Hematopoietic multipotent progenitor cell treated with erythropoietin and hydrocortisone succinate and interleukin-3 and kit ligand, for 6 days (in vitro differentiated cells): Measurements from ENCODE around the gene RRBP1.

Source experiments
- DNase-seq: peaks from one replicate; pipeline ENCODE4 v3.0.0-alpha.2; 2015

RRBP1 gene

DNA sequence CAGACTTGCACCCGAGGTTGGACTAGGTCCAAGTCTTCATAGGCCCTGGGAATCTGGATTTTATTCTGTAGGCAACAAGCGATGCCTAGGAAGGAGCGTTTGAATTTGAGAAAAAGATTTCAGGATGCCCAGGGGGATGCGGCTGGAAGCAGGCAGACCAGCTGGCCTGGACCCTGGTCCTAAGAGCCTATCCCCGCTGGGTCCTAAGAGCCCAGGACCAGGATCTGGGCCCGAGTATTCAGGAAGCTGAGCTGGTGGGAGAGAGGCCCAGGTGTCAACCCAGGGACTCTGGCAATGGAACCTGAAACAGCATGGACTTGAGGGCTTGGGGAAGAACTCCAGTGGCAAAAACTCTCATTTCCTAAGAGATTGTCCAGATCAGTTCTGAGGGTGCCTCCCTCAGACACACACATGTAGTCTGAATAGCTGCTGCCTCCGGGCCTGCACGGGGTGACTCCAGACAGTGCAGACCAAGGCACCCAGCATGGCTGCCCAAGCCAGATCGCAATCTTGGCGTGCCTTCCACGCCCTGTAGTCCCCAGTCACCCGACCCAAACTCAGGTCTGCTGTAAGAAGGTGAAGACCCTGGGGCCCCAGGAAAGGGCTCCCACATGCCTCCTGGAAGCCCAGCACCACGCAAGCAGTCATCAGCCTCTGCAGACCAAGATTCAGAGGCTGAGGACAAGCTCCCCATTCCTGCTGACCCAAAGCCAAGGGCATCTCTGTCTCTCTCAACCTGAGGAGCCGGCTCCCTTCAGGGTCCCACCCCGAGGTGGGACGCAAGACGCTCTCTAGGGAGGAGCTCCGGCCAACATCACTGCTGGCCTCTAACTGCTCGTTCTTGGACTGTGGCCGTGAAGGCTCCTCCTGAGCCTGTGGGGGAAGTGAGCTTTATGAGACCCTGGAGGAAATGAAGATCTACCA lies 34.4 kb downstream of the RRBP1 start:
- no peak for DNase-seq

DNA sequence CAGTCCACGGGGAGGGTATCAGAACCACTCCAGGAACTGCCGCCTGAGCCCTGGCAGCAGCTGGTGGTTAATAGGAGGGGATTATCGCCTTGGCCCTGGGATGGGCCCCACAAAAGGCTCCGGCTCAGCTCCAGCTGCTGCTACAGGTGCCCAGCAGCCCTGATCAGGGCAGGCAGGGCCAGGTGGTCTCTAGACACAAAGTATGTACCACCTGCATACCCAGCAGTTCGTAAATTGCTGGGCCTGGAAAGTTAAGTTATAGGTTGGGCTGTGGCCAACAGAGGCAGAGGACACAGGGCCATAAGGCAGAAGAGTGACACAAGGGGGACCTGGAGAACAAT lies 35.1 kb downstream of the RRBP1 start:
- no peak for DNase-seq

DNA sequence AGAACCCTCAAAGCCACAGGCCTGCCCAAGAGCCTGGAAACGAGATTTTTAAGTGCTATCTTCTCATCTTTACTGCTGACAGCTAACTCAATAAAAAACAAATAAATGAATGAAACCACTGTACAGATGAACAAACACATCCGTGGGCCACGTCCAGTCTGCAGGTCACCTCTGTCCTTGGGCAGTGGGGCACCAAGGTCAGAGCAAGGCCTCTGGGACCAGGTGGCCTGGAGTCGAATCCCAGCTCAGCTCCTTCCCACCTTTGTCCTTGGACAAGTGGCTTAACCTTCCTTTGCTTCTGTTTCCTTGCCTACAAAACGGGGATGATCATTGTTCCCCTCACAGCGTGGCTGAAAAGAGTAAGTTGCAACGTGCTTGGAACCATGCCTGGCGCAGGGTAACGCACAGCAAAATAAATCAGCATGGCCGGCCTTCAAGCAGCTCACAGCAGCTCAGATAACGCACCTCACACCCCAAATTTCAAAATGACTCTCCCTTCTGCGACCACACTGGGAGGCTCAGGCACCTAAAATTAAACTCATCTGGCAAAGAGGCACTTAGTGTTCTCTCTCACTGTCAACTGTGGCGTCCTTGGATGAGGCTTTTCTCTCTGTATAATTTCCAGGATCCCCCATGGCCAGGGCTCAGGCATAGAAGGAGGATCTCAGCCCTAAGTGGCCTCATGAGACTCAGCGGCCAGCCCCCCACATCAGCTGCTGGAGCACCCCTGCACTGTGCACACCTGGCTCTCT lies 35.7 kb downstream of the RRBP1 start:
- no peak for DNase-seq

DNA sequence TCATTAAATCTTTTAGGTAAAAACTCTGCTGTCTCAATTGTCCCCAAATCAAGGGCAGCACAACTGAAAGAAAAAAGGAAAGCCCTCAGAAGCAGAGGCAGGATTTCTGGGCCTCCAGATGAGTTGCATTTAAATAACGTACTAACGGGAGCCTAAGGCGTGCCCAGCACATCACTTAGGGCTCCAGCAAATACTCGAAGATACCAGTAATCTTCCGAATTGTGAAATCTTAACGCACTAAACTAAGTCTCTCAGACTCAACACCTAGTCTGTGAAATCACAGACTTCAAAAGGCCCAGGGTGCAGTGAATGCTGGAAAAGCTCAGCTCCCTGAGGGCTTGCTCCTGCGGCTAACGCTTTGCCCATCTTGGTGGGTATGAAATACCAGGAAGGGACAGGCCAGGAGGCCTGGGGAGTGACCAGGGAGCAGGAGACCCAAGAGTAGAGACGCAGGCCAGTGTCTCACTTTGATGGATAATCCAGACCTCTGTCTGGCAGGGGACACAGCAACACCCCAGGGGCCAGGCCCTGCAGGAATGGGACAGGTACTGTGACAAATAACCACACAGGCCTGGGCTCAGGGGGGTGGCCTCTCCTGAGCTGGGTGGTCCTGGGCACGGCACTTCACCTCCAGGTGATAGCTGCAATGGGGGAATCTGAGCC lies 36.4 kb downstream of the RRBP1 start:
- no peak for DNase-seq

DNA sequence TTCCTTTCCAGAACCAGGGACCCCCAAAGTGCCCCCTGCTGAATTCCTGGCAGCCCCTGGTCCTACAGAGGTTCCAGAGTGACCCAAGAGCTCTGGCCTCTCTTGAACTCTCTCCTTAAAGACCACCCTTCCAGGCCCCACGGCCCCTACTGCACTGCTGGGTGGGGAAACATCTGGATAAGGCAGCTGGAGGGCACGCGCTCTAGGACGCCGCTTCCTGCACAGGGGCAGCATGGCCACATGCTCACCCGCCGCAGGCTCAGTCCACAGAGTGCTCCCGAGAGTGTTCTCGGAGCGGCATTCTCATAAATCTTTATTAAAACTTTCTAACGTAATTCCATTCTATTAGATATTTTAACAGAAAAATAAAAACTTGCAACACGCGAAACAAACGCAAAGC lies 37.0 kb downstream of the RRBP1 start:
- DNase-seq = no peak

DNA sequence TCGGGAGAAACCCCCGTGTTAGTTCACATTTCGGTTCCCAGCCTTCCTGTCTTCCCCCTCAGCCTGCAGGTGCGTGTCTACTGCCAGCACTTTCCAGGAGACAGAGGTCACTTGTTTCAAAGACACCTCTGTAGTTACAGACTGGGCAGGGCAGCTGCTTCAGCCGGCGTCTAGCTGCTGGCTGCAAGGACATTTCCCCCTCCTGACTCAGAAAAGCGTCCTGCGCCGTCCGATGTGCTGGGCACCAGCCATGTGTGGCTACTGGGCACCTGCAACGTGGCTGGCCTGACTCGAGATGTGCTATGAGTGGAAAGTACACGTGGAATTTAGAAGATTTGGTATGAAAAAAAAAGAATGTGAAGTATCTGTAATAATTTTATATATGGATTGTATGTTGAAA lies 37.6 kb downstream of the RRBP1 start:
- no peak for DNase-seq

DNA sequence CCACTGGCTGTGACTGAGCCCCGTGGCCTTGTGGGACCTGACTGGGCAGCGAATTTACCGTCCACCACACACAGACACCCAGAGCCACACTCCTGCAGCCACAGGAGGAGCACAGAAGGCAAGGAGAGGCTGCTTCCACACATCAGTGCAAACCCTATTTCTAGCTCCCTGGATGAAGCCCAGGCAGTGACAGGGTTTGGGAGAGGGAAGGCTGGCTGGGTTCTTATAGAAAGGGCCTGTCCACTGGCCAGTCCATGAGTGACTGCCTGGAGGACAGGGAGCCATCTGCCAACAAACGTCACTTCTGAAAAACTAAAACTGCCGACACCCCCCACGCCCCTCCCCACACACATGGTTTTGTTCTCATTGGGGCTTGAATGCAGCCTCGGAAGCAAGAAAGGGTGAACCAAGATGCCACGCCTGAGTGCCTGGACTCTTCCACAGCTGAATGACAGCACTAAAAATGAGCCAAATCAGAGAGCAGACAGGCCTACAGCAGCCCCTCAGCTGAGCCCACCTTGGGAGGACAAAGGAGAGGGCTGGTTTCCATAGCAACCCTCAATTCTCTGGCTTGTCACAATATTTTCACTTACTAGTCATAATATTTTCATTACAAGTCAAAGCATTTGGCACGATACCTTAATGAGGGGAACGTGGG lies 38.4 kb downstream of the RRBP1 start:
- DNase-seq = no peak

DNA sequence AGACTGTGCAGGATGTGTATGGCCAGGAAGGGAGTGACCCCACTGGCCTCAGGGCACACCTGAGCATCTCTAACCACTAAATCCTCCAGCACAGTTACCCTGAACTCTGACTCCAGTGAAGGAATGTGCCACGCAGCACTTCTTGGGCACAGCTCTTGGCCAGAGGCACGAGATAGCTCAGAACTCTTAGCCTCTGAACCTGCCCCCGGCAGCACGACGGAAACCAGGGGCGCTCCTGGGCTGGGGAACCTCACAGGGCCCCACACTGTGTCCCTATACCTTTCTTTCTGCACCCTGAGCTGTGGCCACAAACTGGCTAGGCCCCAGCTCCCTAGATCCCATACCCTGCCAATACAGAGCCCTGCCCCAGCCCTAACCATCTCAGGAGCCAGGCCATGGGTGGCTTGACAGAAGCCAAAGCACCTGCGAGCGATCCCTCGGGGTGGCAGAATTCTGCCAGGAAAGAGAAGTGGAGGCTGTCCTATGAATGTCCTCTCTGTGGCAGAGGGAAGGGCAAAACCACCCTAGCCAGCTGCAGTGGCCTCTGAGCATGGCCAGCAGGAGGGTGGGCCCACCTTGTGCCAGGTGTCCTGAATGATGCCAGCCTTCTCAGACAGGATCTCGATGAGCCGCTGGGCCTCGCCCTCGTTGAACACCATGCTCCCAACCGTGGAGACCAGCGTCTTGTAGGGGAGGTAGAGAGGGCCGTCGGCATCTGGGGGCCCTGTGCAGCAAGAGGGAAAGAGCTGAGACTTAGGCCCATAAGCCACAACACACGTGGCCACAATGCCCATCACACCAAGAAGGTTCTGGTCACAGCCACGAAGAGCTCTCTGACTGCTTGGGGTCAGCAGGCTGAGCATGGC lies 39.4 kb downstream of the RRBP1 start:
- no peak for DNase-seq

DNA sequence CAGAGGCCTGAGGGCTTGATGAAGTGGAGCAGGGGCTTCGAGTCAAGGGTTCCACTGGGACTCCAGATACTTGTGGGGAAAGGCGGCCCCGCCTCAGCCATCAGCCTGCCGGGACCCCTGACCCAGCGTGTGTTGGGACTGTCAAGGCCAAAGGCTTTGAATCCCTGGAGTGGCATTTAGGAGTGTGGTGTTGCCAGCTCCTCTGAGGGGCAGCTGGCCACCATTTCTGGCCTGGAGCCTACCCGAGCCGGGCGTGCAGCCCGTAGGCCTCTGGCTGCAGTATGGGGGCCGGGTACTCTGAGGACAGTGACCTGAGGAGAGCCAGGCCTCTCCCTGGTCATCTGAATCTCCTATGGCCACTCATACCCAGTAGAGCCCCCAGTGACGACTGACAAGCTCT lies 40.0 kb downstream of the RRBP1 start:
- no peak for DNase-seq

DNA sequence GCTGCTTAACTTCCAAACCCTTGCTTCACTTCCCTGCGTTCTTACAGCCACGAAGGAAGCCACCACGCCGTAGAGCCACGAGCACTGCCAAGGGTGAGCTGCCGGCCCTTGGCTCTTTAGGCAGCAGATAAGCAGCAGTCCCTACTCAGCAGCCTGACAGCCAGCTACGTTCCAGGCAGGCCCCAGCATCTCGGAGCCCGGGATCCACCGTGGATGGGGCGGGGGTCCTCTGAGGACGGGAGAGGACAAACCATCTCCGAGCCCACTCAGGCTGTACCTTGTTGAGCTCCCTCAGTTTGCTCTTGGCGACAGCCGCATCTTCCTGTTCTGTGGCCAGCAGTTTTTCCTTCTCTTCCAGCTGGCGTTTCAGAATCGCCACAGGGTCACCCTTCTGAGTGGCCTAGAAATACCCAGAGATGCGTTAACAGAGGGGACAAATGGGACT lies 40.5 kb downstream of the RRBP1 start:
- no peak for DNase-seq

DNA sequence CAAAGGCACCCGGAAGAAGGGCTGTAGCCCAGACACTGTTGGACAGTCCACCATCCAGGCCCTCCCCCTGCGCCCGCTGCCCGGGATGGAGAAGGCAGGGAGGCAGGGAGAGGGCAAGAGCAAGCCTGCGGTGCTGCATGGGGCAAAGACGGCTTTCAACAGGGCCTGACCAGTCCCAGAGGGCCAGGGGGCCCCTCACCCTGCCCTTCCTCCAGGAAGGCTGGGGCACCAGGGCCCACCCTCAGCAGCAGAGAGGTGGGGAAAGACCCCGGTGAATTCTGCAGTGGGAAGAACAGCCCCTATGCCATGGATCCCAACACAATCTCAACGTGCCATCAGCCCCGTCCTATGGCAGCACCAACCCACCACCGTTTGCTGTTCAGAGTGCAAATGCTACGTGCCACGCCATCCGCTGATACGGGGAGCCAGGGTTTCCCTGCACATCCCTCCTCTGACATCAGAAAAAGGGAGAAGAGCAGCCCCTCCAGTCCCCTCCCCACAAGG lies 41.1 kb downstream of the RRBP1 start:
- DNase-seq = no peak

DNA sequence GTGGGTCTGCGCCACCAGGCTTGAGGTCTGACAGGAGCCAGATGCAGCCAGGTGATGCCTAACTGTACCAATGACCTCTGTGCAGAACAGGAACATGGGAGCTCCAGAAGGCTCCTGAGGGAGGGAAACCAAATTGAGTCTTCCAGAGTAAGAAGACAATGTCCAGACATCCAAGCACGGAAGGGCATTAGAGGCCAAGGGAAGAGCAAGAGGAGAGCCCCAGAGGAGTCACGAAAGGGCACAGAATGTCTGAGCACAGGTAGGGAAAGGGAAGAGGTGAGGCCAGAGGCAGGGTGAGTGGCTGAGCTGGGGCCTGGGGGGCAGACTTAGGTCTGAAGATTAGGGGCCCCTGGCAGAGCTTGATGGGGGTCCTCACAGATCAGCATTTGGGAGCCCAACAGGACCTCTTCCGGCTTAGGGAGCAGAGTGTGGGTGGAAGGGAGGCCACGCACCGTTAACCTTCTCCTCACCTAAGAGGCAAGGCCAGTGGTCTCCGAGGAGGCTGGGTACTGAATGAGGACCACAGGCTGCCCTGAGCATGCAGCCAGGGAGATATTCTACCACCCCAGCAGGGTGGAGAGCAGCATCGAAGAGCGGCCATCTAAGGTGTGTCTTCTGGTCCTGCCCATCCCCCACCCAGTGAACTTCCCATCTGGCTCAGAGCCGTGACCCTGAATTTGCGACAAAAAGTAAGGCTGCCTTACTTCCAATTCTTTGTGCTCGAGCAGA lies 41.7 kb downstream of the RRBP1 start:
- DNase-seq = no peak

DNA sequence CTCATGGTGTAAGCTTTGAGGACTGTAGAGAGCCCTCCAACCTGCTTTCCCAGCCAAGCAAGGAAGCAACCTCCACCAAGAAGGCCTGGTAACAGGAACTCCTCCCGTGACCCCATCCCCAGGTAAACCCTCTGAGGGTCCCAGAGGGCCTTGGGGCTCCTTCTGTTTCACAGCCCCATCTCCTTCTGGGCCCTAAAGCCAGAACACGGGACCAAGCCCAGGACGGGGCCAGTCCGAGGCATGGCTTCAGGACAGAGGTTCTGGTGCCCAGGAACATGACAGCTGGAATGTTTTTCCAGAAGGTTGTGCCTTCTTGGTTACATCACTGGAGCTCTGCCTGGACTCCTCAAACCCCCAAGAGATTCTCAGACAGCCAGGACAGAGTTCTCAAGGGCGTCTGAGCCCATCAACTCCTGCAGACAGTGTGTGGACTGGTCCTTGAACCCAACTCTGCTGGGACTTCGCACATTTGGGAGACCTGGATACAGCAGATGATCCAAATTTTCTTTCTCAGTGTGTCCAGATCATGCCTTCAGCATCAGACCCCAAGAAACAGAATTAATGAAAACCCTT lies 43.1 kb downstream of the RRBP1 start:
- no peak for DNase-seq

DNA sequence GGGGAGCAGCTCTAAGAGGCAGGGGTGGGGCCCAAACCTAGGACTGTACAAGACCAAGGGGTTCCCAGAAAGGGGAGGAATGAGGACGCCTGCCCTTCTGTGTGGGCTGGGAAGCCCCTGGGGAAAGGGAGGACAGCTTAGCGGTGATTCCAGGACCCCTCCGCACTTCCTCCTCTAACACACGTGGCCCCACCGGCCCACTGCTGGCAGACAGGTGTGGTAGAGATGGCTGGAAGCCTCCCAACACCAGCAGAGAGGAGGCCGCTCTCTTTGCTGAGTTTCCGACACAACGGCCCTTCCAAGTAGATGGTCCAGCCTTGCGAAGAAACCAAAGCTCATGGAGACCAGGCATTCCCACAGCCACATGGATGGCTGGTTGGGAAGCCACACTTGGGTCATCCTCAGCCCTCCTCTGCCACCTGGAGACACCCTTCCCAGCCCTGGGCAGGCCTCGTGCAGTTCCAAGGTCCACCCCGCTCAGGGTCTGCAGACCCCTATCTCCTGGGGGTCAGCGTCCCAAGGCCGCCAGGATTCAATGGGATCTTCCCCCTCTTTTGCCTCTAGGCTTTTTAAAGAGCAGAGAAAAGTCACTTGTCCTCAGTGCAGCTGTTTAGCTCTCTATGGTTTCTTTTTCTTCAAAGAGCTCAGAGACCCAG lies 43.9 kb downstream of the RRBP1 start:
- no peak for DNase-seq

DNA sequence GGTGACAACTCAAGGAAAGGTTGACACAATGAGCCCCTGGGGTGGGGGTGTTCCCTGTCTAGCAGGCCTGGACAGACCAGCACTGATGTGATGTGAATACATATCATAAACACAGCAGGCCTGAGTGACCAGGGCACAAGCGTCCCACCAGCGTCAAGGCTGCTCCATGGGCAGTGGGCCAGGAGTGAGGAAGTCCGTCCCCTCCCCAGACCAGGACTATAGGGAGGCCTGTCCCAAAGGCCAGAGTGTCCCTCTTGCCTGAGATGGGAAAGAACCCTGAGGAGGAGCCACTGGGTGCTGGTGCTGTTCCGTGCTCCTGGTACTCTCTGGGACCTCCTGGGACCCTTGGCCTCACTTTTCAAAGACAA lies 44.6 kb downstream of the RRBP1 start:
- no peak for DNase-seq

DNA sequence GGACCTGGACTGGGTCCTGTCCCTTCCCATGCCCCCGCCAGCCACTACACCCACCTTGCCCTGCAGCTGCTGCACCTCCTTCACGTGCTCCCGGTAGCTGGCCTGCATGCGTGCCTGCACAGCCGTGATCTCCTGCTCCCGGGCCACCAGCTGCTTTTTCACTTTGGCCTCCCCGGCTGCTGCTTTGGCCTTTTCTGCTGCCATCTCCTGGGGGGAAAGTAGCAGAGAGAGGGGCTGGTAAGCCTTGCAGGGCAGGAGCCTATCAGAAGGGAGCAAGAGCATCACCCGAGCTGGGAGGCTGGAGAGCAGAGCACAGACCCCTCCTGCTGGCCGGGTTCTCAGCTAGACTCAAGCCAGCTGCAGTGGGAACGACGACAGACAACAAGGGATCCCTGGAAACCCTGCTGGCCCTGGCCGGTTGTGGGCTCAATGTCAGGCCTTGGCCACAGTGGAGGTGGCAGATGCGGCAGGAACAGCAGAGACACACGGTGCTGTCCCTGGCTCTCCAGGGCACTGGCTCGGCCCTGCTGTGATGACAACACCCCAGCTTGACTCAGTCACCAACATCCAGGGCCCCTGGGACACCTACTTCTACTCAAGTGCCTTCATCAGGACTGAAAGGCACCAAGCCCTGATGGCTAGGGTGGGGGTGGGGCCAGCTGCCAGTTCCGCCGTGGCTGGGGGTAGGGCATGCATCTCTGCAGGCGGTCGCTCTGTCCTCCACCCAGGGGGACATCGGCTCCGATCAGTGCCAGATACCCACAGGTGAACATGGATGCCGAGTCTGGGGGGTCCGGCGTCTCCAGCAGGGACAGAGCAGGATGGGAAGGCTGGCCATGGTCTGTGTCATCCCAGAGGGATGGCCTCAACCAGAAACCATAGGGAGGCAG lies 45.3 kb downstream of the RRBP1 start:
- no peak for DNase-seq

DNA sequence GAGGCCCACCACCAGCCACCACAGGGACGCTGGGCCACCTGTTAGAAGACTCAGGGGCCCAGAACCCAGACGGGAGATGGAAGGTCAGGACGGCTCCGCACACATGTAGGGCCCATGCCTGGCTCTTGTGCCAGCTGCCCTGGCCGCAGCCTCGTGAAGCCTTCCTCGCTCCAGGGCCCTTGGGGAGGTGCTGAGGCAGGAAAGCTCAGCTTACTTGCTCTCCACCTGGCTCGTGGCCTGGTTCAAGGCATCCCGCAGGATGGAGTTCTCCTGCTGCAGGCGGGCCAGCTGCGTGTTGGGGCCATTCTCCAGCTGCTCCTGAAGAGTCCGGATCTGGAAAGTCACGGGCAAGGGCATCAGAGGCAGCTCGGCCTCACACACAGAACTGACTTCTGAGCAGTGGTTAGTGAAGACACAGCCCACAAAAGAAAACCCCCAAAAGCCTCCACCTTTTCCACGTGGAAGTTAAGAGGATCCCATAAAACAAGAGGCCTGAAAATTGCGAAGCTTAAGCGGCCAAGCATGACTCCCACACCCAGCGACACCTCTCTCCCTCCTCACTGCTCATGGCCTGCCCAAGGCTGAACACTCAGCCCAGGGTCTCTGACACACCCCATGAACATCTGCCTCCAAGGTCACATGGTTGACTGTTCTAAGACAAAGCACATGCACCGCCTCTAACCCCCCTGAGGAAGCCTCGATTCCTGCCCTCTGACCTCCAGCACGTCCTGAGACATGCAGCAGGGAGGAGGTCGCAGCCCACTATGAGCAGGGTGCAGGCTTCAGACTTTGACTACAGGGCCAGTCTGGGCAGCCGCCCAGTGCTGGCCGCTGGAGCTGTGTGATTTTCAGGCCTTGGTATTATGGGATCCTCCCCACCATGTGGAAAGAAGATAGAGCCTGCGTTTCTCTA lies 46.5 kb downstream of the RRBP1 start:
- no peak for DNase-seq

DNA sequence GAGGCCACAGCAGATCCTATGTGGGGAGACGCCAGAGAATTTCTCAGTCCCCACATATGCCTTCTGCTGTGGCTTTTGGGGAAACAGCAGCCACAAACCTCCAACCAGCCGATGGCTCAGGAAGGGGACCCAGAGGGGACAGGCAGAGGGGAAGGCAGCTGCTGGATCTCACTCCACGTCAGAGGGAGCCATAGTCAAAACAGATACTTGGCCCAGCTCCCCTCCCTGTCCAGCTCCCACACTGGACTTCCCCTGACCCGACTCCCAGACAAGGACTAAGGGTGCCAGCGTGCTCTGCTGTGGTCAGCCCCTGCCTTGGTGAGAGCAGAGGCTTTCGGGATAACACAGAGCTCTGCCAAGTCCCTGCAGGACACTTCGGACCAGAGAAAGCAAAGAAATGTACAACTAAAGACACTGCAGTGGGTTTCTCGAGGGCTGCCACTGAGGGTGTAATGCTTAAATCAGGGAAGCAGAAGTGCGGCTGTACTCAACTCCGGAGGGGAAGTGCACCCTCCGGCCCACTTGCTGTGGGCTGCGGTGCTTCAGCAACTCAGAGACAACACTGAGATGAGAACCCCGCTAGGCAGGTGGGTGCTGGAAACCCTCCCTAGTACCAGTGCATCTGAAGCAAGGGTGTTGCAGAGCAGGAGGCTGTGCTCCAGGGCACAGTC lies 47.2 kb downstream of the RRBP1 start:
- no peak for DNase-seq
